HG02938 (cell line): ENCODE measurements around the gene DCXR.
A peak's percentile ranks its signal among the peaks of the same experiment; 100 is the strongest.

Source experiments
- ATAC-seq: cut with Tn5 transposase; IDR thresholded peaks from one replicate; pipeline ENCODE4 v1.9.1; 2021; ENCODE audit warnings: mild to moderate bottlenecking, moderate library complexity; ENCODE audit not compliant: unreplicated experiment

Gene DCXR

GRCh38 chr17:82024859-82025258, 12.6 kb downstream of the DCXR start:
- ATAC-seq, result no peak

GRCh38 chr17:82023447-82024241, 13.9 kb downstream of the DCXR start:
- no peak for ATAC-seq

GRCh38 chr17:82022981-82023446, 14.5 kb downstream of the DCXR start, which contains the start of gene LRRC45:
Gene LRRC45, plus strand, starts transcription at chr17:82023305. Its CDS starts 339 bp downstream, at chr17:82023644.
- ATAC-seq, result peak; percentile 90

GRCh38 chr17:82022310-82022980, 15.1 kb downstream of the DCXR start, which contains the start of gene CENPX:
Gene CENPX, minus strand, starts transcription at chr17:82022878. Its CDS starts 17 bp downstream, at chr17:82022861.
- ATAC-seq, result no peak

GRCh38 chr17:82021900-82022309, 15.6 kb downstream of the DCXR start:
- no peak for ATAC-seq

- no peak for ATAC-seq
Measured at GRCh38 chr17:82021107-82021899, 16.2 kb downstream of the DCXR start.

- no peak for ATAC-seq
Measured at GRCh38 chr17:82020572-82021106, 16.9 kb downstream of the DCXR start.

- ATAC-seq, result no peak
Measured at GRCh38 chr17:82019690-82020571, 17.6 kb downstream of the DCXR start.

- no peak for ATAC-seq
Measured at GRCh38 chr17:82018989-82019689, 18.4 kb downstream of the DCXR start.

- ATAC-seq, result no peak
Measured at GRCh38 chr17:82018152-82018988, 19.1 kb downstream of the DCXR start.

GRCh38 chr17:82017612-82018151, 19.8 kb downstream of the DCXR start:
- ATAC-seq, result no peak

GRCh38 chr17:82016875-82017459, 20.5 kb downstream of the DCXR start:
- ATAC-seq, result no peak

- no peak for ATAC-seq
Measured at GRCh38 chr17:82016061-82016874, 21.2 kb downstream of the DCXR start.

GRCh38 chr17:82015311-82015971, 22.1 kb downstream of the DCXR start:
- no peak for ATAC-seq

GRCh38 chr17:82014971-82015310, 22.6 kb downstream of the DCXR start:
- ATAC-seq, result no peak

- ATAC-seq, result no peak
Measured at GRCh38 chr17:82014432-82014831, 23.1 kb downstream of the DCXR start.
